Fibroblast of skin of left biceps (primary cell): Measurements from ENCODE around the gene GAS7.
A peak's percentile ranks its signal among the peaks of the same experiment; 100 is the strongest.
"Not testable (repeated sequence)": the region's sequence is repeated elsewhere in the genome, so short reads cannot be mapped to it uniquely, and the experiment has no call there.

Source experiments
- DNase-seq, 2 experiments: peaks; one replicate each; pipeline ENCODE4 v3.0.0-alpha.2; 2013; ENCODE audit warnings: low read depth in 2 of 2

Gene GAS7

DNA sequence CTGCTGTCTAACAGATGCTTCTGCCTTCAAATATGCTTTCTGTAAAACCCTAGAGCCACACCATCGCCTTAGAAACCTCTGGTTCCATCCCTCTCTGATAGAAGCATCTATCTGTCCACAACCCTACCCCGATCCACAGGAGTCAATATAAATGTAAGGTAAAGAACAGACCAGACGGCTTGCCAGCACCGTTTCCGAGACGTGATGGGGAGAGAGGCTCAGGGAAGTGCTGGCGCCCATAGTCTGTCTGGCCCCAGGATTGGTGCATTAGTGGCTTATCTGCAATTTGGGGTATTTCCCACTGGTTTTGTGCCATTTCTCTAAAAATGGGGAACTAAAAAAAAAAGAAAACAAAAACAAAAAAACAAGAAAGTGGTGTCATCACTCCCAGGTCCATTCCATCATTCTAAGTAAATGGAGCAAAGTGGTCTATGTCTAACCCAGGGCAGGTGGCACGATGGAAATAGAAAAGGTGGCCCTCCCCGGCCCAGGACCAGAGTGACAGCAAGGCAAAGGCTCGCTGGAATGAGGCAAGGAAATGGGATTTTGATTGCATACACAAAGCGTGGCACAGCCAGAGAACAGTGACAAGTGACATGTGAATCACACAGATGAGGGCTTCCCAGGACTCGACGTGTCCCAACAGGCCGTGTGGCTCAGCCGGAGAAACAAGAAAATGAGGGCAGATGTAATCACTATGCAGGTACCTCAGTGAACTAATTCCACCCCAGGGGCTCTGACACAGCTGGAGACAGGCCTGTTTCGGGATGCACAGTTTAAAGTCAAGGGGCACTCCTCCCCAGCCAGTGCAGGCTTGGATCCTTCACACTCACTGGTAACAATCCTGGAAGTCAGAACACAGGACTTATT is 125.6 kb downstream of the GAS7 start:
- no peak for DNase-seq

DNA sequence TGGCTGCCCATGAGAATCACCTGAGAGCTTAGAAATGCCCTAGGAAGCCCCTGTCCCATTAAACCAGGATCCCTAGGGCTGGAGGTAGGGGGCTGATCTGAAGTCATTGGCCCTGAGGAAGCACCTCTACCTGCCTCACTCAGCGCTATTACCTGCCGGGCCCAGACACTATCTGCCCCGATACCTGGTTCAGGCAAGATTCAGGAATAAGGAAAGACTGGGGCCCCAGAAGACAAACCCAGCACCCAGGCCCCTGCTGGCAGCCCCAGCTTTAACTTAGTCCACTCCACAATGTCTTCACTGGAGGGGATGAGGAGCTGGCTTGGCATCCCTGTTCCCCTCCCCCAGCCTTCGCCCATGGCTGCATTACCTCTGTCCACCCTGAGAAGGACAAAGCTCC is 126.3 kb downstream of the GAS7 start:
- no peak for DNase-seq

DNA sequence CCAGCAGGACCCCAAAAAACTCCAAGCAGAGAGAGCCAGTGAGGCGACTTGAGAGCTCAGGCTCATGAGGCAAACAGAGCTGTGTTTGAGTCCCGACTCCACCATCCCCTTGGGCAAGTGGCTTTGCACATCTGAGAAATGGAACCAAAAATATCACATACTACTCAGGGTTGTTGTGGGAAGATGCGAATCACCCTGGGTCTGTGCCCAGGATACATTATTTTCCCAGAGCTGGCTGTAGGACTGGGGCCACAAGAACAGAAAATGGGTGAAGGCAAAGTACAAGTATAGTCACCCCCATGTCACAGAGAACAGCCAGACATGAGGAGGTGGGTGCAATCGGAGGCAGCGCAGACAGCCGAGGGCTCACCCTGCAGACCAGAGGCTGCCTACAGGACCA is 127.3 kb downstream of the GAS7 start:
- DNase-seq = no peak

DNA sequence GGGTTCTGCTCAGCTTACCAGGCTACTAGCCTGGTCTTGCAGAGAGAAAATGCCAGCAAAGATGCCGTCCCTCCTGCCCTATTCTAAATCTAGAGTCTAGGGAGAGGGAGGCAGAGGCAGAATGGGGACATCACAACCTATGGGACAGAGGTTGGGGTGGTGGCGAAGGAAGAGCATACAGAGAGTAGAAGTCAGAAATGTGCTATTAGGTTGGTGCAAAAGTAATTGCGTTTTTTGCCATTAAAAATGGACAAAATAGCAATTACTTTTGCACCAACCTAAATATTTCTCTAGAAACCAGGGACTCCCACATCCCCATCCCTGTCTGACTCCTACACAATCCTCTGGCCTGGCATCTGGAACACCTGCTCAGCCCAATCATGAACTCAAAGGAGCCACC is 127.7 kb downstream of the GAS7 start:
- no peak for DNase-seq

DNA sequence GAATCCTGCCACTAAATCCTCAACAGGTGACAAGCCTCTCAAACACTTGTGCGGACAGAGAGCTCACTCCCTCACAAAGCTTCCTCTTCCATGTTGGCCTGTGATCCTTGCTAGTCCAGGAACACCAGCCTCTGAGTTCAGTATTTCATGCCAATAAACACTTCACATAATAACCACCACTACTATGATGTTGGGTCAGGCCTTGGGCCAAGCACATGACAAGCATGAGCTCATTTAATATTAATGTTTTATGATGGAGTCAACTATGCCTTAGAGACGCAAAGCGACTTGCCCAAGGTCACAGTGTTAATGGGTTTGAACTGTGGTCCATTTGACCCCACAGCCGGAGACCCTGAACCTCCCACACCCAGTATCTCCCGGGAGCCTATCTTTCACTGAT is 129.1 kb downstream of the GAS7 start:
- no peak for DNase-seq

DNA sequence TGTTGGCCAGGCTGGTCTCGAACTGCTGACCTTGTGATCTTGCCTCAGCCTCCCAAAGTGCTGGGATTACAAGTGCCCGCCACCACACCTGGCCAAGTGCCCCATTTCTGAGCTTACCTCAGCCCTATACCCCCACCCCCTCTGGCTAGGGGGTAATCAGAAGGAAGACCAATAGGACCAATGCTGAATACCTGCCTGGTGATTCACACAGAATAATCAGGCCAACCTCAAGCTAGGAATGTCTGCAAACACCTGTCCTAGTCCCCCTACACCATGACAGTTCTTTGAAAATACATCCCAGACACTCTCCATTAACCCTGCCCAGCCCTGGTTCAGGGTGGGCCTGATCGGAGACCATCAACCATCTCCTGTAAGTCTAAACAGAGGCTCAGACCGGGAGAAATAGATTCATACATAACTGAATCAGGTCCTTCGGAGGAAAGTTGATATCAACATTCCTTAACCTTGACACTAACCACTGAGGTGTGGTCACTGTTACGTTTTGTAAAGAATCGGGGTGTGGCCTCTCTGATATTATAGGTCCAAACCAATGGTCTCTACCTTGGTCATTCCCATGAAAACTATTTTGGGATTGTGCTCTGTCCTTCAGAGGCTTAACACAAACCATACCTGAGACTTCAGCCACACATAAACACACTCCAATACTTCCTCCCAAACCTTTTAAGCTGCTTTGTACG is 130.8 kb downstream of the GAS7 start:
- DNase-seq = no peak

DNA sequence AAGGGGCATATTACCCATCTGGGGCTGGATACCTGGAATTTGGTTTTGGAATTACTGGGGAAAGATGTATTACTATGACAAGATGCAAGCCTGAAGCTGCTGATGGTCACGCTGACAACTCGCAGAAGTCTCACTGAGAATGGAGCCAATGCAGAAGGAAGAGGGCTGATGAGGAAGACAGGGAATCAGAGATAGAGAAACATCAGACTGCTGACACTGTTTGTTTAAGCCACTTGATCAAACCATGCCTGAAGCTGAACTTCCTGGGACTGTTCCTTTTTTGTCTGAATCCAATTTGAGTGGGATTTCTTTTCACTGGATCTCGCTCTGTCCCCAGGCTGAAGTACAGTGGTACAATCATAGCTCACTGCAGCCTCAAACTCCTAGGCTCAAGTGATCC is 133.9 kb downstream of the GAS7 start:
- no peak for DNase-seq

DNA sequence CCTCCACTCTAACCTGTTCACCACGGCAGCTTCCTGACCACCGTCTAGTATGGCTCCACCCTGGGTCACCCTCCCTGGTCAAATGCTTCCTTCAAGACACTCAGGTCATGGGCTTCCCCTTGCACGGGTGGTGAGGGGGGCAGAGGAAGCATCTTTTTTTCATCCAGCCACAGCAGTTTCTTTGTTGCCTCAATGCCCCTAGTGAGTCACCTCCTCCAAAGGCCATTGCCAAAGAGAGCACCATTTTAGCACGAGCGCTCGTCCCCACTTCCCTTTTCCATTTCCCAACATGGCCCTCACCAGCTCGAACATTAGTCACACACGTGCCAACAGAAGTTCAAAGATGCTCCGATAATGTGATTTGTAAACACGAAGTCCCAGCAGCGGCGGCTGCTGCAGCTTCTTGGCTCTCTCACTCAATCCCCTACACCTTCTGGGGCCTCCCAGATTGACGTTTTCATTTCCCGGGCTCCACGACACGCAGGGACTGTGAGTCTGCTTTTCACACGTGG is 134.6 kb downstream of the GAS7 start:
- no peak for DNase-seq

DNA sequence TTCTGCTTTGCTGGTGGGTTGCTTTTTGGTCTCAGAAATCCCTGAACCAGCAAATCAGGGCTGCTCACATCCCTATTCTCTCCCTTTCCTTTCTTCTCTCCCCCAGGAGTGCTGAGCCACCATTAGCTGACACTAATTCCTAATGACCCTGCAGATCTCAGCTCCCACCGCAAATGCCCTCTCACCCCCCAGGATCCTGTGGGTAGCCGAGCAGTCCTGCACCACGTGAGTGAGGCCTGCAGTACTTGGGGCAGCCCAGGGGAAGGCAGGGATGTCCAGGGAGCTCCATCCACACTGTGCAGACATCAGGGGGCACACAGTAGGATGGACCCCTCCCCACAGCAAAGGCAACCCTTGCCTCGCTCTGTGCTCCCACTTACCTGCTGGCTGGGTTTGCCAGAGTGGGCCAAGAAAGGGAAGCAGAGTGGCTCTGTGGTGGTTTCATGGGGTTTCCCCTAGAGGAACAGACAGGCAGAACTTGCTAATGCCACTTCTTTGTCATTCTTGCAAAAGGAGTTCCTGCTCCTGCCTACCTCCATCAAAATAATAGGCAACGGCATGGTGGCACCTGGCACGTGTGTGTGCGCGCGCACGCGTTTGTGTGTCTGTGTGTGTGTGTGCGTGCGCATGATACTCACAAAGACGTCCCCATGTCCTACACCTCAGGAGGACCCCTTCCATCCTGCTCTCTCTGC is 135.6 kb downstream of the GAS7 start:
- DNase-seq = no peak

DNA sequence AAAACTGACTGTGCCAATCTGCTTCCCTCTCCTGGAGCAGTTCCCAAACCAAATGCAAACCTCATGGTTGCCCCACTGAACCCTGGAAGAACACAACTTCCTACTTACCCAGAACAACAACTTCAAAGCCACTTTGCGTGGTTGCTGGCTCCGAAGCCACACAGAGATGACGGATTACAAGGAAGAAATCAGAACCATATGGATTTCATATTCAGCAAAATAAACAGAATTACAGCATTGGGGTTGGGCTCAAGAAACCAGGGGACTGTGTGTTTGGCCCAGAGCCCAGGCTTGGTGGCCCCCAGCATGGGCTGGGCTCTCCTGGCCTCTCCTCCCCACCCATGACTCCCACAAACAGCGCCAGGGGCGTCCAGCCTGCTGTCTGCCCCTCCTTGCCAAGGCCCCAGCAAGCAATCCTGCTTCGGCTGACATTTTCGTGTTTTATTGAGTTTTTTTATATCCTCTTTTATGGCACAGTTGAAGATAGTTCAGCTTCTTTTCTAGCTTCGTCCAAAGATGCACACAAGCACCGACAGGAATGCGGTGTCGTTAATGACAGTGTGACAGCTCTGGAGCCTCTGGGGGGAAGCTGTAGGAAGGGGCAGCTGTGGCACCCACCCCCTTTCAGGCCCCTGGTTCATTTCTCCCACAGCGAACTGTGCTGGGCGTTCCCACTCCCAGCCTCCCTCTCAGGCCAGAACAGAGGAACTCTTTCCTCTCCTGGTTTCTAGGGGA is 137.1 kb downstream of the GAS7 start:
- peak; percentile 71 to 77 for DNase-seq

DNA sequence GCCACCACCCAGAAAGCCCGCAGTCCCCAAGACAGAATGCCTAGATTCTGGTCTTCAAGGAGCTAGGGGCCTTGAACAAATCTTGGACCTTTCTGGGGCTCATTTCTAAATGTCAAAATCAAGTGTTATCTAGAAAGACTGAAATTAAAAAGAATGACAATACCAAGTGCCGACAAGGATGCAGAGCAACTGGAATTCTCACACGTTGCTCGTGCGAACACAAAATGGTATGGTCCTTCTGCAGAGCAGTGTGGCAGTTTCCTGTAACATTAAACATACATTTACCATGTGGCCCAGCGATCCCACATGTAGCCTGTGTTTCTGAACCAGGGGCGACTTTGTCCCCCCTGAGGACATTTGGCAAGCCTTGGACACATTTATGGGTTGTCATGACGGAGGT is 137.9 kb downstream of the GAS7 start:
- no peak for DNase-seq

DNA sequence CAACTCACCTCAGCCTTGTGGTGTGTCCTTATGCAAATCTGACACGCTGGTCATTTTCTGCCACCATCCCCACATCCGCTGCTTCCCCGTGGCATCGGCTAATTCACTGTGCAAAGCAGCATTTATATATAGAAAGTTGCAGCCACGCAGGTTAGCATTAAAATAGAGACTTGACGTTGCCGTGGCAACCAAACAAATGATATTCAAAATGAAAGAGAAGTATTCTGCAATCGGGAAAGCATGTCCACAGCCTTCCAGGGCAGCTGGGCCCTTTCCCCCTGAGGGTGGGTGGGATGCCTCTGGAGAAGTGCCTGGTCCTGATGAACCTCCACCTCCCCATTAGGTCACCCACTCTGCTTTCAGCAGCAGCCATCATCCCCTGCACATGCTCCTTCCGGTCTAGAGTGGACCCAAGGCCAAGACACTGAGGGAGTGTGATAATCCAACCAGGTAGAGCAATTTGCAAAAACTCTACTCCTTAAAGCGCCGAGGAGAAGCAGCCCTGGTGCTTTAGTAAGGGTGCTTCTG is 138.7 kb downstream of the GAS7 start:
- no peak for DNase-seq

DNA sequence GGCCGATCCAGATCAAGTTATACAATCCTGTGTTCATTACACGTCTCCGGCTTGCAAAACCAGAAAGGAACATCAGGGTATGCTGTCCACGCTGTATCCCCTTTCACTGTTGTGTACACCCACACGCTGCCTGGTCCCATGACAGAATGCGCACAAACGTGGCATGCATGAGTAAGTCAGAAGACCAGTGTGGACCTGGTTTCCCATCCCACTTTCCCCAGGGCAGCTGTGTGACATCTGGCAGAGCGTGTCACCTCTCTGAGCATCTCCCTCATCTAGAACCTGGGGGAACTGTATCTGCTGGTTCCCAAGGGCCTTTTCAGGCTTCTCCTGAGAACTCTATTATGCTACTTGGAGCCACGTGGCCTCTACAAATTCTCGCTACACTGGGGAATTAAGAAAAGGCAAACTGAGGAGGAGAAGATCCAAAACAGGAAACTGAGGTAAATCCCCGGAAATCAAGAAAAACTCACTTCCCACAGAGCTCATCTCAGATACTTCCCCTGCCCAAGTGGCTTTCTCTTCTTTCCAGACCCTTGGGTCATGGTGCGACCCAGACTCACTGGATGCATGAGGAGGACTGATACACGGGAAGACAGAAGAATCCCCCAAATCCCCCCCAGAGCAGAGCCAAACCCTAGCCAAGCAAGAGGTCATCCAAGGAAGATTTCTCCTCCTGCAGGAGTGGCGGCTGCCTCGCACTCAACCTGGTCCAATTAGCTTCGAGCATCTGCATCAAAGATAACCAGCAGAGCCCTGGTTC is 139.3 kb downstream of the GAS7 start:
- DNase-seq = no peak

DNA sequence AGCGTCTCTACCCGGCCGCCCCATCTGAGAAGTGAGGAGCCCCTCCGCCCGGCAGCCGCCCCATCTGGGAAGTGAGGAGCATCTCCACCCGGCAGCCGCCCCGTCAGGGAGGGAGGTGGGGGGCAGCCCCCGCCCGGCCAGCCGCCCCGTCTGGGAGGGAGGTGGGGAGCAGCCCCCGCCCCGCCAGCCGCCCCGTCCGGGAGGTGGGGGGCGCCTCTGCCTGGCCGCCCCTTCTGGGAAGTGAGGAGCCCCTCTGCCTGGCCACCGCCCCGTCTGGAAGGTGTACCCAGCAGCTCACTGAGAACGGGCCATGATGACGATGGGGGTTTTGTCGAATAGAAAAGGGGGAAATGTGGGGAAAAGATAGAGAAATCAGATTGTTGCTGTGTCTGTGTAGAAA is 140.9 kb downstream of the GAS7 start:
- DNase-seq = not testable (repeated sequence)

DNA sequence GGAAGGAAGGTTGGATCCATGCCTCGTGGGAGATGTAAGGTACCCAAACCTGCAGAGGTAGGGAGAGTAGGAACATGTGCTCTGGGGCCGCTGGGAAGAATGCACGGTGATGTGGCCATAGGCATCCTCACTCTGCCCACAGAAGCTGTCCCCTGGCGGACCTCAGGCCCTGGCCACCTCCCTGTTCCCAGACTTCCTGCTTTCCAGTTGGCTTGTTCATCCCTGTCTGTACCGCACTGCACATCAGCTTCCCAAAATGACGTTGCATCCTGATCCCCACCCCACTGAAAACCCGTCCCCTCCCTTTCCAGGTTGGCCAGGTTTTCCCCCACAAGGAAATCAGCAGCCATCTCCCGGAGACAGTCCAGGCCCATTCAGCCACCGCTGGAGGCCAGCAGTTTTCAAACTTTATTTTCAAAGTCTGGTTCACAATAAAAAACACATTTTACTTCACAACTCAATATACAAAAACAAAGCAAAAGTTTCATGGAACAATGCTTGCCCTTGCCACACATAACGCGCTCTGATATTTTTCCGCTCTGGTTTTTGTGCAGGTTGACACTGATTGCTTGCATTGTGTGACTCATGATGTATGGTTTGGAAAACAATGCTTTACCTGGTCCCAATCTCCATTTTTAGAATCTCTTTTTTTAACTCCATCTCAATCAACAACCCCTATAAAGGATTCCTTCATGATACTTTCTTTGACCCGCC is 143.0 kb downstream of the GAS7 start:
- no peak for DNase-seq

DNA sequence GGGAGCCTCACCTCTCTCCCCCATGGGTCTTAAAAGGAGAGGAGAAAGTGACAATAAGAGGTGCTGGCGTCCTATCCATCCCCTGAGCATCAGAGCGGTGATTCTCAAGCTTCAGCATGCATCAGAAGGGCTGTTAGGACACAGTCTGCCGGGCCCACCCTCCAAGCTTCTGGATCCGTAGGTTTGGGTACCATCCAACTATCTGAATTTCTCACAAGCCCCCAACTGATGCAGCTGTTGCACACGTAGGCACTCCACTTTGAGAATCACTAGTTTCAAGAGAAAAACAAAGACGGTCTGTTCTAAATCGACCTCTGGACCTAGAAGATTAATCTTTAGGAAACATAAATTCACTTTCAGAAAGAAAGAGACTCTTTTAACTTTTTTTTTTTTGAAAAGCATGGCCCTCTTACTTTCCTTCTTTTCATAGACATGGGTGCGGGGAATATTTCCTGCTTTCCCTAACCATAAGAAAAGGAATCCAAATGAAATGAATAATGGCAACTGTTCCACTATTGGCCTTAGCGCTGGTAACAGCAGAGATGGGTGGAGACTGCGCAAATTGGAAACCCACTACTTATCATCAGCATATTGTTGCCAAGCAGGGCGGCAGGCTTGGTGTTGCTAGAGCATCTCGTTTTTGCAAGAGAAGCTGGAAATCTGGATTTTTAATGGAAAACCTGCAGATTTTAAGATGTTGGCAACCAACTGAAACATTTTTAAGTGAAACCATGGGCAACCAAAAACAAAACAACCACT is 144.4 kb downstream of the GAS7 start:
- DNase-seq = no peak

DNA sequence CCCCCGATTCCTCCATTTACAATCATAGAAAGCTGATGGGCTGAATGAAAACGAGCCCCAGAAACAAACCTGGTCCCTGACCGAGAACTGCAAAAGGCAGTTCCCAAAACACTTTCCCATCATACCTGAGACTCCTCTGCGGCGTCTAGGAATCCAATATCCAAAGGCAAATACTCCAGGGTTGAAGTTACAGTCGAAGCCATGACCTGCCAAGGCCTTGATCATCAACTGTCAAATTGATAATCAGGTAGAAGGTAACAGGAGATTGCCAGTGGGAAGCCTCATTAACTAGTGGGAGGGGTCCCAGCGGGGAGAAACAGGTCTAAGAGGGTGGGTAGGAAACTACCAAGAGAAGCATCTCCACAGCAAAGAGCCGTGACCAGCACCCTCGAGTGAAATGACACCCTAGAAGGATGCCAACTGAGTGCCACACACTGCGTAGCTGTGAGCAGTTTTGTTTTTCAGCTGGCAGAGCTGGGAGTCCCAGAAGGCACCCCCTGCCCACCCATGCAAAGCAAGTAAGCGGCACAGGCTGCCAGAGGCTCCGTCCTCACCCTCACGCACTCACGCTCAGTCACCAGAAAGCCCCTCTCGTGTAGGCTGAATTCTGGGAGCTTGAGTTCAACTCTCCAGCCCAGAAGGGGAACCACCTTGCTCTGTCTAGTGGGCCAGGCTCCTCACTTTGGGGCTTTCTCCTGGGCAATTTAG is 146.1 kb downstream of the GAS7 start:
- no peak for DNase-seq

DNA sequence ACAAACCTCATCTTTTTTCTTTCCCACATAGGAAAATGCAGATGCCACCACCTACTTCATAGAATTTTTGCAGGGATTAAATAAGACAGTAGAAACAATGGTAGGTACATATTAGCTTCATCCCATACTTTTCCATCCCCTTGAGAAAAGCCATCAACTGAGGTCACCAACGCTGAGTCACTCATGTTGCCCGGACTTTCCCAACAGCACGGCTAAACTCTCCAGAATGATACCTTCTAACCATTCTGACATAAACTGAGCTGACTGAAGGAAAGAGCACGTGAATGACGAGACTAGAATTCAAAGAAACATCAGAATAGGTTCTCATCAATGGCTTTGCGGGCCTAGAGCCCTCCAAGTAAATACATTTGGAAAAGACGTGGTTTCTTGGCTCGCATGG is 147.3 kb downstream of the GAS7 start:
- no peak for DNase-seq

DNA sequence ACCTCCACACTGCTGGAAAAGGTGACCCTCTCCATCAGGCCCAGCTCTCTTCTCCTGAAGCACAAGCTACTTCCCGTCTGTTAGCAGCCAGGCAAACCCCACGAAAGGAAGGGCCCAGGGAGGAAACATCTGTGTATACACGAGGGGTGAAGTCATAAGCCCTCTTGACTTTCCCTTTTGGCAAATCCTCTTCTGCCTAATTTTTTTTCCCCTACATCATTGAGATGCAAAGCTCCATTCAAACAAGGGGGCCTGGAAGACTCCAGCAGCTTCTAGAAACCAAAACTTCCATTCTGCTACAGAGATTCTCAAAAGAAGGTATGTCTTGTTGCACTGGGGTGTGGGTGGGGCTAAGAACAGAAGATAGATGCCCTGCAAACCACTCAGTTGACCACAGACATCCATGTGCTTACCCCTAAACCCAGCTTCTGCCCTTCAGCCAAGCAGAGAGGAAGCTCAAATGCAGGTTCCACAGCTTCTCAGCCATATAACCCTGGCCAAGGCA is 147.8 kb downstream of the GAS7 start:
- DNase-seq = no peak
